Measurements from ENCODE around the gene GPR12. TPM values are rescaled to one million over a fixed set of nuclear protein-coding genes. Genes with fewer than 3 reads are reported as not detected.

Gene GPR12
- total RNA-seq, 3 donors from 2014 or later: 0.32 to 1.2 (median 0.33) TPM

DNA sequence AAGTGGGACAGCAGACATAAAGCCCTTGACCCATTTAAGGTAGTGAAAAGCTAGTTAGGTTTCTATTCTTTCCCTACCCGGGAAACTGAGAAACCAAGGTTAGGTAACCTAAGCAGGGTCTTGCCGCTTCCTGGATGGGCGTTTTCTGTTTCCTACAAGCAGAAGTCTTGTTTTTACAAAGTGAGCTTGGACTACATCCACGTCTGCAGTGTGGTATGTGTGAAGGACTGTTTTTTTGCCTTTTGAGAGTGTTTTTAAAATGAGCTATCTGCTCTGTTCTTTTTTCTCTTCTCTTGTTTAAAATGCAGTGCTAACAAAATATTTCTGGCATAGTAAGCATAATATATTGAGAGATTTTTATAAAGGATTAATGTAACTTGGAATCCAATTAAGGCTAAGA is 49.4 kb downstream of the GPR12 start:
- Histone ChIP-seq H3K9me3 (peaks cover 0 to 11% of the 10 kb centered on the region in 2 donors), H3K27ac (no peak overlapping the region), H3K27me3 (no peaks in the 10 kb centered on the region), H3K4me3 (no peak overlapping the region), H3K4me1 (no peaks in the 10 kb centered on the region), H3K36me3 (no peaks in the 10 kb centered on the region)
- TF ChIP-seq POLR2AphosphoS5 (IDR thresholded peaks at IDR 0.05) (no peak), POLR2A (IDR thresholded peaks at IDR 0.05) (no peak), CTCF (IDR thresholded peaks at IDR 0.05) (no peak)
- intact Hi-C loops (cut with DNase I; ENCODE audit: low total_unique reads): no loop called here
- DNase-seq (ENCODE audit: low spot score in 2 of 2): no peak

GRCh38 chr13:26710166-26710565 is 50.4 kb downstream of the GPR12 start:
- Histone ChIP-seq H3K4me3 (no peak overlapping the region), H3K27me3 (no peaks in the 10 kb centered on the region), H3K9me3 (peaks cover 0 to 11% of the 10 kb centered on the region in 2 donors), H3K36me3 (no peaks in the 10 kb centered on the region), H3K27ac (no peak overlapping the region), H3K4me1 (no peaks in the 10 kb centered on the region)
- TF ChIP-seq POLR2A (IDR thresholded peaks at IDR 0.05): no peak
- TF ChIP-seq CTCF (IDR thresholded peaks at IDR 0.05): no peak
- no peak for TF ChIP-seq POLR2AphosphoS5 (IDR thresholded peaks at IDR 0.05)
- intact Hi-C loops (cut with DNase I; ENCODE audit: low total_unique reads): no loop called here
- DNase-seq (ENCODE audit: low spot score in 2 of 2): no peak

- no peaks in the 10 kb centered on the region for H3K4me1 ChIP-seq
Observed at GRCh38 chr13:26709461-26709860, 51.1 kb downstream of the GPR12 start.

DNA sequence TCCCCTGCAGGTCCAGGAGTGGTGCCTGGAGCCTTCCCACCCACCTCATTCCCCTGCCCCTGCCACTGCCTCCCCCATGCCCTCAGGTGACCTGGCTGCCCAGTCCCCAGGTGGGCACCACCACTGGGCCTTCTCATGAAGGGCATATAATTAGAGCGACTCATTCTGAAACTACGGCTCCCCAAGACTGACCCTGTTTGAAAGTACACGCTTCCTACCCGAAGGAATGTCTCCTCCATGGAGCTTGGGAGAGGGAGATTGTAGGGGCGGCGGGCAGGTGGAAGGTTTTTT is 52.6 kb downstream of the GPR12 start:
- Histone ChIP-seq H3K4me3 (no peak overlapping the region), H3K4me1 (no peaks in the 10 kb centered on the region), H3K27ac (no peak overlapping the region), H3K27me3 (no peaks in the 10 kb centered on the region), H3K36me3 (no peaks in the 10 kb centered on the region), H3K9me3 (peaks cover 0 to 6% of the 10 kb centered on the region in 2 donors)
- intact Hi-C loops (cut with DNase I; ENCODE audit: low total_unique reads): no loop called here
- no peak for DNase-seq (ENCODE audit: low spot score in 2 of 2)
- TF ChIP-seq CTCF (IDR thresholded peaks at IDR 0.05) (no peak), POLR2A (IDR thresholded peaks at IDR 0.05) (no peak), POLR2AphosphoS5 (IDR thresholded peaks at IDR 0.05) (no peak)

More at GRCh38 chr13:26709461-26709860, 51.1 kb downstream of the GPR12 start:
- H3K4me3 ChIP-seq: no peak overlapping the region
- intact Hi-C loops (cut with DNase I; ENCODE audit: low total_unique reads): no loop called here
- TF ChIP-seq POLR2AphosphoS5 (IDR thresholded peaks at IDR 0.05) (no peak), CTCF (IDR thresholded peaks at IDR 0.05) (no peak), POLR2A (IDR thresholded peaks at IDR 0.05) (no peak)
- no peak overlapping the region for H3K27ac ChIP-seq
- no peak for DNase-seq (ENCODE audit: low spot score in 2 of 2)
- H3K27me3 ChIP-seq: no peaks in the 10 kb centered on the region
- peaks cover 0 to 11% of the 10 kb centered on the region in 2 donors for H3K9me3 ChIP-seq
- no peaks in the 10 kb centered on the region for H3K36me3 ChIP-seq

- no peak overlapping the region for H3K27ac ChIP-seq
- intact Hi-C loops (cut with DNase I; ENCODE audit: low total_unique reads): no loop called here
- peak in 2 of 3 donors; percentile 41 to 52 for TF ChIP-seq CTCF (IDR thresholded peaks at IDR 0.05)
- no peak for TF ChIP-seq POLR2A (IDR thresholded peaks at IDR 0.05)
Observed at GRCh38 chr13:26707122-26708006, 53.2 kb downstream of the GPR12 start.

More at GRCh38 chr13:26707122-26708006, 53.2 kb downstream of the GPR12 start:
- Histone ChIP-seq H3K9me3 (peaks cover 0 to under 1% of the 10 kb centered on the region in 2 donors), H3K36me3 (no peaks in the 10 kb centered on the region), H3K4me3 (no peak overlapping the region), H3K27me3 (no peaks in the 10 kb centered on the region), H3K4me1 (no peaks in the 10 kb centered on the region)
- DNase-seq (ENCODE audit: low spot score in 2 of 2): no peak

Measured in breast epithelium (tissue), 4 donors.